ENCODE results near the gene CDCA4.
A peak's percentile ranks its signal among the peaks of the same experiment; 100 is the strongest.
"Not testable (repeated sequence)": the region's sequence is repeated elsewhere in the genome, so short reads cannot be mapped to it uniquely, and the experiment has no call there.

CDCA4 gene

DNA sequence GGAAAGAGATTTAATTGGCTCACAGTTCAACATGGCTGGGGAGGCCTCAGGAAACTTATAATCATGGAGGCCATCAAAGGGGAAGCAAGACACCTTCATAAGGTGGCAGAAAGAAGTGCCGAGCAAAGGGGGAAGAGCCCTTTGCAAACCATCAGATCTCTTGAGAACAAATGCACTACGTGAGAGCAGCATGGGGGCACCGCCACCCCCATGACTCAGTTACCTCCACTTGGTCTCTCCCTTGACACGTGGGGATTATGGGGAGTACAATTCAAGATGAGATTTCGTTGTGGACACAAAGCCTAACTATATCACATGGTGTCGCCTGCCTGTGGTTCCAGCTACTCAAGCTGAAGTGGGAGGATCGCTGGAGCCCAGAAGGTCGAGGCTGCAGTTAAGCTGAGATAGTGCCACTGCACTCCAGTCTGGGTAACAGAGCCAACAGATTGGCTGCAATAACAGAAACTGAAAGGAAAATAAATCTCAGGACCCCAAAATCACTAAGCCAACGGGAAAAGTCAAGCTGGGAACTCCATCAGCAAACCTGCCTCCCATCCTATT is 10.0 kb upstream of the CDCA4 start:
- DNase-seq: no peak

DNA sequence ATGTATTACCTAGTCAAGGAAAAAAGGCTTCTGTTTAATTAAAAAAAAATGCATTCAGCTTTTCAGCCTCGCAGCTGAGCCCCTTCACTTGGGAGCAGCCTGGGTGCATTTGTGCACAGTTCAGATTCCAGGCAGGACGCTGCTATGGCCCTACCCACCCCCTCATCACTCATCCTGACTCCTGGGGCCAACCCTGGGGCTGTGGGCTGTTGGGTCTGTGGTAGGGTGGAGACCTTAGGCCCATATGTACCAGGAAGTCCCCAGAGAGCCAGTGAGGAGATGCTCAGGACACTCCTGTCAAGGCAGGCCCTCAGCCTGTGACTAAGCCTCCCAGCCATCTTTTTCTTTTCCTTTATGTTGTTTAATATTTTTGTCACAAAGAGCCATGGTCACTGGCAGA is 9.3 kb upstream of the CDCA4 start:
- DNase-seq: no peak

DNA sequence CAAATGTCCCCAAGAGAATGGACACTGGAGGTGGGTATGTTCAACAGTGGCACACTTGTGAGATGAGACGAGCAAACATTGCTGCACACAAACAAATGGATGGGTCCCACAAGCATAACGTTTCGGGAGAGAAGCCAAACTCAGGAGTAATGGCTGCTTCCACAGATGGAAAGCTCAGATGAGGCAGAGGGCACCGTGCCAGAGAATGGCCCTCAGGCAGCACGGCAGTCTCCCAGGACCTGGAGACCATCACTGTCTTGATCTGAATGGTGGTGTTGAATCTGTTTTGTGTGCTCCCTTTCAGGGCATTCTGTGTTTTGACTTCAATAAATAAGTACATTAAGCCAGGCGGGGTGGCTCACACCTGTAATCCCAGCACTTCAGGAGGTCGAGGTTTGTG is 8.5 kb upstream of the CDCA4 start:
- DNase-seq: no peak

DNA sequence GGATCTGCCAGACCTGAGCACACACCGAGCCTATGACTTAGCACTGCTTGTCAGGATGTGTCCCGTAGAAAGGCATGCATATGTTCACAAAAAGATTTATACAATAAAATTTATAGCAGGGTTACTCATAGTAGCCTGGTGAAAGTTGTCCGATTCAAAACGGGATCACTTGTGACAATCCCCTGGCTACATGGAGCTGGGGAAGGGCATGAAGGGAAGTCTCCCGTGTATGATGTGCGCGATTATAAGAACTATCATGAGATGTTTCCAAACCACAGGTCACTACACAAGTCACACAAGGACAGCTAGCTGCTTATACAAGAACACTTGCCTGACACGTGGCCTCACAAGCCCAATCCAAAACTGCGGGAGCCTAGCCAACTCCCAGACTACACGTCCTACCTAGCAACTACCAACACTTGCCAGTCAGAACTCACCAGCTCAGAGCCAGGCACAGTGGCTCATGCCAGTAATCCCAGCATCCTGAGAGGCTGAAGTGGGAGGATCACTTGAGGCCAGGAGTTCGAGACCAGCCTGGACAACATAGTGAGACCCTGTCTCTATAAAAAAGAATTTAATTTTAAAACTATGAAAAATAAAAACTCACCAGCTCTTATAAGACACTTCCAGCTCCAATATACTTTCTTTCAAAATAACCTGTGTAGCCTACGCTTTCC is 7.5 kb upstream of the CDCA4 start:
- no peak for DNase-seq

DNA sequence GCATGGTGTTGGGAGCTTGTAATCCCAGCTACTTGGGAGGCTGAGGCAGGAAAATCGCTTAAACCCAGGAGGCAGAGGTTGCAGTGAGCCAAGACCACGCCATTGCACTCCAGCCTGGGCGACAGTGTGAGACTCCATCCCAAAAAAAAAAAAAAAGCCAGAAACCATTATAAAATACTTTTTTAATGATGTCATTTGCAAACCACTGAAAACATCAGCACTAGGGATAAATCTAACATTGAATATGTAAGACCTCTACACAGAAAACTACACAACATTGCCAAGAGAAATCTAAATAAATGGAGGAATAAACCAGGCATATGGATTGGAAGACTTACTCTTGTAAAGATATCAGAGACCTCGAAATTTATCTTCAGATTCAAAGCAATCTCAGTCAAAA is 6.8 kb upstream of the CDCA4 start:
- not testable (repeated sequence) for DNase-seq

DNA sequence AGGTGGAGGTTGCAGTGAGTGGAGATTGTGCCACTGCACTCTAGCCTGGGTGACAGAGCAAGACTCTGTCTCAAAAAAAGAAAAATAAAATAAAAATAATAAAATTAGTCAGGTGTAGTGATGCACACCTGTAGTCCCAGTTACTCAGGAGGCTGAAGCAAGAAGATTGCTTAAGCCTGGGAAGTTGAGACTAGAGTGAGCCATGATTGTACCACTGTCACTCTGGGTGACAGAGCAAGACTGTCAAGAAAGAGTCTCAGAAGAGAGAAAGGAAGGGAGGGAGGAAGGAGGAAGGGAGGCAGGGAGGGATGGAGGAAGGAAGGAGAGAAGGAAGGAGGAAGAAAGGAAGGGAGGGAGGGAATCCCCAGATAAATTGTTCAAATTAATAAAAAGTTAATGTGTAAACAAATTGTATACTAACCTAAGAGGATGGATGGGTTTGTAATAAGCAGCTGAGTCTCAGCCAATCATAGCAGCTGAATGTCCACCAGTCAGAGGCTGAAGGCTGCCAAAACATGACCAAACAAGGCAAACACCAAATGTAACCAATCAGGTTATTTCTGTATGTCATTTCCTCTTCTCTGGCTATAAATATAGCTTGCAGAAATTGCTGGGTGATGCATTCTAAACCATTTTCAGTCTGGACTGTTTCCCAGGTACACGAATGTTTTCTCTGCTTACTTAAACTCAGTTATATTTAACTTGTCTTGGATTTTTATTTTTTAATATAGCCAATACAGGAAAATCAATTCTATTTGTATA is 6.1 kb upstream of the CDCA4 start:
- DNase-seq: peak in 1 of 2 experiments; percentile 56

DNA sequence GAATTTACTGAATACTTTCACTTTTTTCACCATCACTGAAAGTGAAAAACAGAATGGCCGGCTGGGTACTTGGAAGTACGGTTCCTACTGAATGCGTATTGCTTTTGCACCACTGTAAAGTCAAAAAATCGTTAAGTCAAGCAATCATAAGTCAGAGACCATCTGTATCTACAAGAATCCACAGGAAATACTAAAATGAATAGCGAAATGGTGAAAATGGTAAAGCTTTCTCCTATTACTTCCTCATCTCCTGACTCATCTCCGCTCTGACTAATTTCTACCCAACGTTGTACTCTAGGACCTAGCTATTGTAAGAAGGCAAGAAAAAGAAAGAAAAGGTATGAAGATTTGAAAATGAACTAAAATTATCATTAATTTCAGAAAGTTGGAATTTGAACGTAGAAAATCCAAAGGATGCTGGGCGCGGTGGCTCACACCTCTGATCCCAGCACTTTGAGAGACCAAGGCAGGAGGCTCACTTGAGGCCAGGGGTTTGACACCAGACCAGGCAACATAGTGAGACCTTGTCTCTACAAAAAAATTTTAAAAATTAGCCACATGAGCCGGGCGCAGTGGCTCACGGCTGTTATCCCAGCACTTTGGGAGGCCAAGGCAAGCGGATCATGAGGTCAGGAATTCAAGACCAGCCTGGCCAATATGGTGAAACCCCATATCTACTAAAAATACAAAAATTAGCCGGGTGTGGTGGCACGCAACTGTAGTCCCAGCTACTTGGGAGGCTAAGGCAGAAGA is 5.3 kb upstream of the CDCA4 start:
- DNase-seq: peak in 1 of 2 experiments; percentile 68

DNA sequence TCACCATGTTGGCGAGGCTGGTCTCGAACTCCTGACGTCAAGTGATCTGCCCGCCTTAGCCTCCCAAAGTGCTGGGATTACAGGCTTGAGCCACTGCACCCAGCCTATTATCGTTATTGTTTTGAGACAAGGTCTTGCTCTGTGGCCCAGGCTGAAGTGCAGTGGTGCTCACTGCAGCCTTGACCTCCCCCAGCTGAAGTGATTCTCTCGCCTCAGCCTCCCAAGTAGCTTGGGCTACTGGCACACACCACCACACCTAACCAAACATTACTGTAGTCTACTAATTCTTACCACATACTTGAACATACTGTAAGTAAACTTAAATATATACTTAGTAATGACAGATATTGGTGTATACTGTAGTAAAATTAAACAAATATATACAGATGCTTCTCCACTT is 4.5 kb upstream of the CDCA4 start:
- no peak for DNase-seq

DNA sequence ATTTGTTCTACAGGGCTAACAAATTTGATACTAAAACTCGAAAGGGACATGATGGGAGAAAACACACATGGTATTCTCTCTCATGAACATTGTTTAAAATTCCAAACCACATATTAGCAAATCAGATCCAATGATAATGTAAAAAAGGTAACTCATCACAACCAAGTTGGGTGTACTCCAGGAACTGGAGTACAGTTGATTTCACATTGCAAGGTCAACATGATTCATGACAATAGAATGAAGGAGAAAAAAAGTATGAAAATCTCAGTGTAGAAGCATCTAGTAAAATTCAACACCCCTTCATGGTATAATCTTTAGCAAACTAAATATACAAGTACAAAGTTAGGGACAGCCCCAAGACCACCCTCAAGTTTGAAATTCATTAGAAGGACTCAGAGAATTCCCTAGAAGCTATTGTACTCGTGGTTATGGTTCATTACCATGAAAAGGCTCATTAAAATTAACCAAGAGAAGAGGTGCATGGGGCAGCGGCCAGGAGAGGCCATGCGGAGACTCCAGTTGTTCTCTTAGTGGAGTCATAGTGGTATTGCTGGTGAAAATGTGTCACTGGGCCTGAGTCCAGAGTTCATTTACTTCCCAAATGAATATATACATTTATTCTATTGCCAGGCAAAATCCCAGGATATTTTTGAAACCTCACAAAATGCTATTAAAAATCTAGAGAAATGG is 3.1 kb upstream of the CDCA4 start:
- peak; percentile 65 to 78 for DNase-seq

DNA sequence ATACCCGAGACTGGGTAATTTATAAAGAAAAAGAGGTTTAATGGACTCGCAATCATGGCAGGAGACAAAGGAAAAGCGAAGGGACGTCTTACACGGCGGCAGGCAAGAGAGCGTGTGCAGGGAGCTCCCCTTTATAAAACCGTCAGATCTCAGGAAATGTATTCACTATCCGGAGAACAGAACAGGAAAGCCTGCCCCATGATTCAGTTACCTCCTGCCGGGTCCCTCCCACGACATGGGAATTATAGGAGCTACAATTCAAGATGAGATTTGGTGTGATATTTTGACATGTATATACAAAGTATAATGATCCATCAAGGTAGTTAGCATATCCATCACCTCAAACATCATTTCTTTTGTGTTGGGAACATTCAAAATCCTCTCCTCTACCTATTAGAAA is 2.3 kb upstream of the CDCA4 start:
- peak in 1 of 2 experiments; percentile 83 for DNase-seq

DNA sequence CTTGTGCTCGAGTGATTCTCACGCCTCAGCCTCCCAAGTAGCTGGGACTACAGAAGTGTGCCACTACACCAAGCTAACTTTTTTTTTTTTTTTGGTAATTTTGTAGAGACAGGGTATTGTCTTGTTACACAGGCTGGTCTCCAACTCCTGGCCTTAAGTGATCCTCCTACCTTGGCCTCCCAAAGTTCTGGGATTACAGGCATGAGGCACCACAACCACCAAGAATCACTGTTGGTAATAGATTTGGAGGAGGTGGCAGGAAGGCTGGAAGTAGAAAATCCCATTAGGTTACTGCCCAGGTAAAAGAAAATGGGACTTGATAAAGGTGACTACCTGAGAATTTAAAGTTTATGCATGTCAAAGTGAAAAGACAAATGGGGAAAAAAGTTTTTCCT is 1.4 kb upstream of the CDCA4 start:
- peak in 1 of 2 experiments; percentile 51 for DNase-seq

DNA sequence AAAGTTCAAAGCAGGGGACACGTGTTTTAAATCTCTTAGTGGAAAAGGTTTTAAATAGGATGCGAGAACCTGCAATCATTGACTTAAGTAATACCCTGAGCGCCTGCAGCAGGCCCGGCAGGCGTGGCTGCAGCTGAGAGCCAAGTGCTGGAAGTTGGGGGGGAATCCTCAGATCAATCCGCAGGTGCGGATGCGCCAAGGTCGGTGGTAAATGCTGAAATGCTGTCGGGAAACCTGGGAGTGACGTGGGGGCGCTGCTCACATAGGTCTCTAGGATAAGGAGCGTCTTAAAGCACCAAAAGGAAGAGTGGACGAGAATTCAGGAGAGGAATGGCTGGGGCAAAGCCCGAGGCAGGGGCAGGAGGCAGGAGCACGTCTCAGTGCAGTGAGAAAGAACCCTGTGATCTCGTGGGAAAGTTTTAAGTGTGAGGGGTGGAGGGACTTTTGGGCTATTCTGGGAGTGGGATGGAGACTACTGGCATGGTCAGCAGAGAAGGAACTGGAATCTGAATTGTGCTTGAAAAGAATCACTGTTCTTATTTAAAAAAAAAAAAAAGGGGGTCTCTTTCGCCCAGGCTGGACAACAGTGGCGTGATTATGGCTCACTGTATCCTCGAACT is 883 bp upstream of the CDCA4 start:
- DNase-seq: peak in 1 of 2 experiments; percentile 72

DNA sequence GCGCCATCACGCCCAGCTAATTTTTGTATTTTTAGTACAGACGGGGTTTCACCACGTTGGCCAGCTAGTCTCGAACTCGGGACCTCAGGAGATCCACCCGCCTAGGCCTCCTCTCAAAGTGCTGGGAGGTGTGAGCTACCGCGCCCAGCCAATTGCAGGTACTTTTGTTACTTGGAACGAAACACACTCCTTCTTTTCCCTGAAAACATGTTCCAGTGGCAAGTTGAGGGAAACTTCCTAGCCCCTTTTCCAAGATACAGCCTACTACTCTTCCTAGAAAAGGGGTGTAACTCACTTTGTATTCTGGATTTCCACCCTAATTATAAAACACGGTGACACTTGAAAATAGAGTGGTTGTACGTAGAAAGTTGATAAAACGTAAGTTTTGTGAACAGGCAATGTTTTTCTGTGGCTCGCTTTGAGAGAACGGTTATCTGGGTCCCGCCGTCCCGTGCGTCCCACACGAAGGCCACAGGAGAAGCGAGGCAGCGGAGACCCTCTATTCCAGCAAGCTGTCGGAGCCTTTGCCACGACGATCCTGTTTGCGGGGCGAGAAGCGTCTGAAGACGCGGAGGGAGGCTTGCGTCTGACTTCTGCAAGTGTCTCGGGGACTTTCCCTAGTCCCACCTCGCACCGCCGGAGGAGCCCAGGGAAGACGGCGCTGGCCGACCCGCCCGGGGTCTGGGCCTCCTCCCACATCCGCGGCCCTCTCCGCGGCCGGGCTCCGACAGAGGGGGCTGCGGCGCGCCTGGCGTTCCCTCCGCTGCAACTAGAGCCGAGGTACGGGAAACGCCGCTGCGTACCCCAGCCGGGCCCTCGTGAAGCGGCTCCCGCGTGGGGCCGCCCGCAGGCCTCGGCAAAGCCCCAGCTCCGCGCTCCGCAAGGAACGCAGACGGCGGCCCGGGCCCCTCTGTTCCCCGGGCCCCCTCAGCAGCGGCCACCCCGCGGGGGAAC is 745 bp downstream of the CDCA4 start:
- no peak for DNase-seq

DNA sequence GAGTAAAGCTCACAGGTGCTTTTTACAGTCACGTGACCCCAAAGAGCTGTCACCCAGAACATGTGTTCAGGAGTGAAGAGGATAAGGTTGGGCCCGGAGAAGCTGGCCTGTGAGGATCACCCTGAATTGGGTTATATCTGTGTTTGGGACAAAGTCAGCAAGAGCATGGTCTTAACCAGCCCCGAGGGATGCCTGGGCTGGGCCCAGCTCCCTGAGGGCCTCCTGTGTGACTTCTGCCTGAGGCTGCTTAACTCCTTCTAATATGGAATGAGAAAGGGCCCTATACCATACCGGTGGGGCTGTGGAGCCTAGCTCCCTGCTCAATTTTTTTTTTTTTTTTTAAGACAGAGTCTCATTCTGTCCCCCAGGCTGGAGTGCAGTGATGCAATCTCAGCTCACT is 2.5 kb downstream of the CDCA4 start:
- no peak for DNase-seq

DNA sequence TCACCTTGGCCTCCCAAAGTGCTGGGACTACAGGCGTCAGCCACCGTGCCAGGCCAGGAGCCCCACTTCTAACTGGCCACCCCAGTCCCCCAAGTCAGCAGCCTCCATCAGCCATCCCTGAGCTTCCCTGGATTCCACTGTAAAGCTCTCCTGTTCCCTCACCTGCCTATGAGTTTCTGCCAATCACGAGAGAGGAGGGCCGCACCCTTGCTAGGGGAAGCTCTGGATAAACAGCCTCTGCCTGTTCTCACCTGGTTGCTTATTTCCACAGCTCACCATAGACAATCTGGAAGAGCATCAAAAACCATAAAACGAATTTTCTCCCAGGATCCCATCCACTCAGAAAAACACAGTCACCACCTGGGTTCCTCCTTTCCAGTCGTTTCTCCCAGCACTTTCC is 5.0 kb downstream of the CDCA4 start:
- DNase-seq: no peak

DNA sequence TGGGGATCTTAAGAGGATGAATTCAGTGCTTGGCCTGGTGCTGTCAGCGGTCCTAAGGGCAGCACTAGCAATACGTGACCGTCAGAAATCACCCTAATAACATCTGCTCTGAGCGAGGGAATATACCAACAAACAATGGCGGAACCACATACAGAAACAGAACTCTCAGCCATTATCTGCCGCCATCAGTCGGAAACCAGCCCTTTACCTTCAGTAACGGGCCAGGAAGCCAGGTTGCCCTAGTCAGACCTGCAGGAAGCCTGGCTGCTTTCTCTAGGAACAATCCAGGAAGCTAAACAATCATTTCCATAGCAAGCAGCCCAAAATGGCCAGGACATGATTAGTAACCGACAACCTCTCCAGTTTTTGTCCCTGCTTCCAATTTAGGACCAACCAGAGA is 5.6 kb downstream of the CDCA4 start:
- no peak for DNase-seq

DNA sequence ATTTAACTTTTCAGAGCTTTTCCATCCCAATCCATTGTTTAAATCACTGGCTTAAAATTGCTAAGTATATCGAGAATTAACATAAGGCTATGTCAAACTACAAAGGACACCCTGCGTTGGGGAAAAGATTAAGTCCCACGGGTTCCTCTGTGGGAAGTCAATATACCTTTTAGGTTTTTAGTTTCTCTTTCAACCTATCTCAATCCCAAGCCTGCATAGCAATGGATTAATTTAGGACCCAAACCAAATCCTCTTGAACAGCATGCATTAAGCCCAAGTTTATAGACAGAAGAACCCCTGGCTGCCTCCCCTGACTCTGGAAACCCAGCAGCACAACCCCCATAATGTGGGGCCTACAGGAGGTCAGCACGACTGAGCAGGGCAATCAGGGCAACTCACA is 6.3 kb downstream of the CDCA4 start:
- no peak for DNase-seq

DNA sequence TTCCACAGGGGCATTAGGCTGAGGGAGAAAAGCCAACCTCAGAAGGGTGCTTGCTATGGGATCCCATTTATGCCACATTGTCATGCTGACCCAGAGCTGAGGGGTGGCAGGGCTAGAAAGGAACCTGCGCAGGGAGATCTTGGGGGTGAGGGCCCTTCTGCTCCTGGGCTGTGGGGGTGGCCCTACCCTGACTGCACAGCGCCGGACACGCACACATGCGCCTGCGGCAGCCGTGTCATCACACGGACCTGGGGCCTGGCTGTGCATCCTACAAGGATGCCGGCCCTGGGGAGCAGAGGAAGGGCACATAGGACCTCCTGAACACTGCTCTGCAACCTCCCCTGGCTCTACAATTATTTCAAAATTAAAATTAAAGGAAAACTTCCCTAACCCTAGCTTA is 6.9 kb downstream of the CDCA4 start:
- no peak for DNase-seq

DNA sequence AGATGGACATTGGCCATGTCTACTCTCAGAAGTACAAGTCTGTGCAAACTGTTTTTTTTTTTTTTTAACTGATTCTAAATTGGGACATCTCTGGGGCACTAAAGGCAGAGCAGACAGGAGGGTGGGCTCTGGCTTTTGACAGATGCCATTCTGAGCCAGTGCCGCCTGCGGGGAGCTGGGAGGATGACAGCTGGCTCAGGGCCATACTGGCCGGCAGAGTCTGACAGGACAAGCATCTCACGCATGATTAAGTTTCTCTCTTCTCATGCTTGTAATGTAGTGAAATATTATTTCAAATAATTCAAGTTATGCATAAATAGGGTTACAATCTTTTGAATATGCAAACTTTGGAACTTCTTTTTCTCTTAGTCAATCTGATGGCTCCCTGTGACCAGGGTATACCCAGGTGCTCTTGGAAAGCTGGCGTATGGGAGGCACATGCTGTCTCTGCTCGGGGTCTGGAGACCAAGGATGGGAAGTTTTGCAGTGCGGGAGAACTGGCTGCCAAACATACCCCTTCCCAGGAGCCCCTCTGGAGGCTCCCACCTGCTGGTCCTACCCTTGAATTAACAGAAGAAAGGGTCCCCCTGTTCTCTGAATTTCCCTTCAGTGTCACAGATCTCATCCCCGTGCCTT is 7.6 kb downstream of the CDCA4 start:
- no peak for DNase-seq

DNA sequence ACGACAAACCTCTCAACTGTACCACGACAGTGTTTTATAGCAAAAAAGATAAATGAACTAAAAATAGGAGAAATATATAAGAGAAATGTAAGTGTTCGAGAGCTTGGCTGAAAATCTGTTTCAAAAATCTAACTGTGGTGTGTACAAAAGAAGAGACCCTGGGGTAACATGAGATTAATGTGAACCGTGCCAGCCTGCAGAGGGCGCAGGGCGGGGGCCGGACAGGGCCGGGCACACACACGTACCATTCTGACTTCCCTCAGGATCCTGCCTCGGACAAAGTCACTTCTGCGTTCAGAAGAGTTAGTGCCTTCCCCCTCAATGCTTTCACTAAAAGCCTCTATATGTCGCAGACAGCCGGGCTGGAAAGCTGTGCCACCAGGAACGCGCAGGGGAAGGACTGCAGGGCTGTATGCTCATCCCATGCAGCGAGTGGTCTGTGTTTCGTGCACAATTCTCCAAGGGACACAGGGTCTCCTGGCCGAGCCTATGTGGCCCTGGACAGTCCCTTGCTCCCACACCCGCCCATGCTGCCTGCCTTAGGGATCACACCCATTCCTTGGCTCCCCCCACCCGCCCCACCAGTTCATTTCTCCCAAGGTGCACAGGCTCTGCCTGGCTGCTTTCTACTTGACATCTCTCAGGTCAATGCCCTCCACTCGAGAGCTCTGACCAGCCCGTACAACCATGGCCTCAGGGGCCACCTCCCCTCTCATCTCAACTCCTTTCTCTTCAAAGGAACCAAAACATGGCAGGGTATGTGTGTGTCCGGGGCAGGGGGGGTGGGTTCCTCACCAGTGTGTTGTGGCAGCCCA is 8.5 kb downstream of the CDCA4 start:
- peak in 1 of 2 experiments; percentile 43 for DNase-seq
